GM23338 (cell line): Measurements from ENCODE around the gene CYB561D2. TPM values are rescaled to one million over a fixed set of nuclear protein-coding genes. Genes with fewer than 3 reads are reported as not detected.

Source experiments
- ATAC-seq: fragments of 200-7000 bp; cut with Tn5 transposase; 3 replicates; pipeline ENCODE4 v1.9.1; 2020
- DNase-seq: peaks from one replicate; pipeline ENCODE4 v3.0.0-alpha.2; 2015; ENCODE audit warnings: low spot score
- H2AFZ ChIP-seq: fragments of 200-600 bp; sonication (generic); 2 replicates; pipeline ENCODE4 v1.8.0; 2016; ENCODE audit warnings: antibody characterized with exemption, mild to moderate bottlenecking, moderate library complexity
- H3F3A ChIP-seq: fragments of 200-600 bp; sonication (generic); replicated peaks from 2 replicates; pipeline ENCODE4 v1.8.0; 2017; ENCODE audit warnings: antibody characterized with exemption, mixed run types, low read depth
- H3K27ac ChIP-seq: fragments of 200-600 bp; sonication (generic); 2 replicates; pipeline ENCODE4 v1.6.1; 2016; ENCODE audit warnings: low read depth
- H3K27me3 ChIP-seq: fragments of 200-600 bp; sonication (generic); 2 replicates; pipeline ENCODE4 v1.8.0; 2016; ENCODE audit warnings: mild to moderate bottlenecking, mixed run types, moderate library complexity; ENCODE audit not compliant: insufficient read depth
- H3K36me3 ChIP-seq: fragments of 200-600 bp; sonication (generic); 2 replicates; pipeline ENCODE4 v1.8.0; 2016; ENCODE audit warnings: mild to moderate bottlenecking; ENCODE audit not compliant: insufficient read depth
- H3K4me1 ChIP-seq: fragments of 200-600 bp; sonication (generic); 2 replicates; pipeline ENCODE4 v1.8.0; 2016; ENCODE audit warnings: mild to moderate bottlenecking, moderate library complexity; ENCODE audit not compliant: insufficient read depth
- H3K4me2 ChIP-seq: fragments of 200-600 bp; sonication (generic); 2 replicates; pipeline ENCODE4 v1.7.1; 2017; ENCODE audit warnings: mixed run types
- H3K4me3 ChIP-seq: fragments of 200-600 bp; sonication (generic); 2 replicates; pipeline ENCODE4 v1.6.1; 2016; ENCODE audit warnings: mixed run types
- H3K79me2 ChIP-seq: fragments of 200-600 bp; sonication (generic); replicated peaks from 2 replicates; pipeline ENCODE4 v1.8.0; 2017; ENCODE audit warnings: mild to moderate bottlenecking; ENCODE audit not compliant: insufficient read depth
- H3K9me2 ChIP-seq: fragments of 200-600 bp; sonication (generic); 2 replicates; pipeline ENCODE4 v1.8.0; 2017; ENCODE audit not compliant: insufficient read depth
- H4K20me1 ChIP-seq: fragments of 200-600 bp; sonication (generic); replicated peaks from 2 replicates; pipeline ENCODE4 v1.8.0; 2017; ENCODE audit warnings: mild to moderate bottlenecking; ENCODE audit not compliant: insufficient read depth
- H3K27ac Mint-ChIP-seq: 2 replicates; pipeline ENCODE4 v1.8.0; 2020; ENCODE audit warnings: inconsistent platforms, mild to moderate bottlenecking, moderate library complexity, mixed read lengths
- H3K27me3 Mint-ChIP-seq: 3 replicates; pipeline ENCODE4 v1.8.0; 2022; ENCODE audit warnings: low read depth, mild to moderate bottlenecking, moderate library complexity, mixed read lengths, inconsistent platforms; ENCODE audit not compliant: insufficient read depth, poor library complexity
- H3K36me3 Mint-ChIP-seq: 3 replicates; pipeline ENCODE4 v1.8.0; 2021; ENCODE audit warnings: low read depth, mild to moderate bottlenecking, inconsistent platforms, moderate library complexity, mixed read lengths
- H3K4me1 Mint-ChIP-seq: 3 replicates; pipeline ENCODE4 v1.8.0; 2020; ENCODE audit warnings: mild to moderate bottlenecking, inconsistent platforms, mixed read lengths
- H3K4me3 Mint-ChIP-seq: 3 replicates; pipeline ENCODE4 v1.8.0; 2021; ENCODE audit warnings: moderate library complexity, mild to moderate bottlenecking, inconsistent platforms, mixed read lengths
- H3K9me3 Mint-ChIP-seq: 3 replicates; pipeline ENCODE4 v1.8.0; 2020; ENCODE audit warnings: moderate library complexity, mild to moderate bottlenecking, inconsistent platforms, mixed read lengths
- CREB1 ChIP-seq: fragments of 250-450 bp; sonication (Bioruptor Pico); IDR thresholded peaks from 2 replicates; pipeline ENCODE4 v1.5.0; 2020; ENCODE audit warnings: low read depth, mild to moderate bottlenecking, moderate library complexity
- EZH2 ChIP-seq: fragments of 200-600 bp; sonication (generic); IDR thresholded peaks from one replicate; pipeline ENCODE4 v1.8.0; 2017; ENCODE audit warnings: antibody characterized with exemption, mild to moderate bottlenecking, low read depth; ENCODE audit not compliant: unreplicated experiment
- EZH2phosphoT487 ChIP-seq: fragments of 200-600 bp; sonication (generic); IDR thresholded peaks from one replicate; pipeline ENCODE4 v1.8.1; 2018; ENCODE audit warnings: antibody characterized with exemption; ENCODE audit not compliant: unreplicated experiment
- JUNB ChIP-seq: IDR thresholded peaks from one replicate; pipeline ENCODE4 v1.6.1; 2016; ENCODE audit warnings: antibody characterized with exemption; ENCODE audit not compliant: unreplicated experiment
- NANOG ChIP-seq: IDR thresholded peaks from 2 replicates; pipeline ENCODE4 v1.6.1; 2016; ENCODE audit warnings: antibody characterized with exemption, borderline replicate concordance
- POLR2AphosphoS5 ChIP-seq: IDR thresholded peaks from 2 replicates; pipeline ENCODE4 v1.6.1; 2016; ENCODE audit warnings: antibody characterized with exemption, low read depth
- STAT1 ChIP-seq: IDR thresholded peaks from one replicate; pipeline ENCODE4 v1.6.1; 2016; ENCODE audit warnings: antibody characterized with exemption; ENCODE audit not compliant: unreplicated experiment
- ZNF114 ChIP-seq: fragments of 250-450 bp; sonication (Bioruptor Pico); IDR thresholded peaks from 2 replicates; pipeline ENCODE4 v1.5.0; 2020; ENCODE audit warnings: mild to moderate bottlenecking, moderate library complexity
- ZNF331 ChIP-seq: fragments of 250-450 bp; sonication (Bioruptor Pico); IDR thresholded peaks from 2 replicates; pipeline ENCODE4 v1.5.0; 2020; ENCODE audit warnings: low read depth, mild to moderate bottlenecking, moderate library complexity
- polyA plus RNA-seq: library from polyadenylated mRNA; unstranded; fragments of >200 nt; fragmentation: Nextera tagmentation; extraction: Ambion mirVana; gene quantifications from 2 replicates; pipeline ENCODE4 v1.2.1, GENCODE V29; 2016
- total RNA-seq: library from RNA; depleted of rRNA; stranded (reverse); fragments of >200 nt; shearing (Covaris generic); gene quantifications from 2 replicates; pipeline ENCODE4 v1.2.3, GENCODE V29; 2014
- TF ChIP-seq, protein P1 (sequence below): IDR thresholded peaks from one replicate; pipeline ENCODE4 v1.6.1; 2018; ENCODE audit warnings: antibody characterized with exemption; ENCODE audit not compliant: unreplicated experiment
- TF ChIP-seq, protein P2 (sequence below), 2 experiments: fragments of 200-600 bp in 1 of 2; sonication (generic) in 1 of 2; conservative IDR thresholded peaks; 2 replicates each; pipeline versions ENCODE4 v1.5.1 to v1.6.1; 2016 to 2017; ENCODE audit warnings: antibody characterized with exemption in 2 of 2, low read depth in 2 of 2, mild to moderate bottlenecking in 2 of 2, moderate library complexity in 1 of 2
- TF ChIP-seq, protein P3 (sequence below): fragments of 250-450 bp; sonication (Bioruptor Pico); IDR thresholded peaks from 2 replicates; pipeline ENCODE4 v1.5.0; 2020; ENCODE audit warnings: mild to moderate bottlenecking, moderate library complexity
- TF ChIP-seq, protein P4 (sequence below): IDR thresholded peaks from 2 replicates; pipeline ENCODE4 v1.6.1; 2016; ENCODE audit warnings: antibody characterized with exemption

The CYB561D2 gene
- total and polyA plus RNA-seq, 2 experiments from 2014 or later: 10.1 to 18.2 TPM

DNA sequence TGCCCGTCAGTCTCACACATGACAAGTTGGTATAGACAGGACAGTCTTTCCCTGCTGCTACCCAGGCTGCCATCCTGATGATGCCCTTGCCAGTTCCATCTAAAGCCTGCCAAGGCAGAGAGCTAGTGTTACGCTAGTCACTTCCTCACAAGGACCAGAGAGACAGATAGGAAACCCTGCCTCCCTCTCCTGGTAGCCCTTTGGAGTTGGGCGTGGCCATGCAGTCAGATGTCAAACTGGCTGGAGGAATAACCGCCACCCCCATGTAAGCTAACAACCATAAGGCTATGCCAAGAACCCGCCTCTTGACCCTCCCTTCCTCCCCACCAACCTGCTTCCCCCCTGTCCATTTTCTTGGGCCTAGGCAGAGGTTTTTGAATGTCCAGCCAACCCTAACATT lies 5.9 kb downstream of the CYB561D2 start:
- peaks cover 21% of the 10 kb centered on the region for H3K79me2 ChIP-seq
- no peaks in the 10 kb centered on the region for H3F3A ChIP-seq
- H3K36me3 ChIP-seq: no peaks in the 10 kb centered on the region
- Mint-ChIP-seq H3K27me3 (peaks cover 10% of the 10 kb centered on the region), H3K4me3 (no peak overlapping the region; the same call in 2 of the 3 replicates), H3K4me1 (peaks cover 24% of the 10 kb centered on the region), H3K9me3 (no peaks in the 10 kb centered on the region; the same call in 2 of the 3 replicates), H3K36me3 (peaks cover 8% of the 10 kb centered on the region), H3K27ac (no peak overlapping the region)
- H3K9me2 ChIP-seq: no peaks in the 10 kb centered on the region
- H3K27ac ChIP-seq: no peak overlapping the region
- peaks cover 10% of the 10 kb centered on the region; the same call in 1 of the 2 replicates for H3K4me1 ChIP-seq
- H4K20me1 ChIP-seq: peaks cover 24% of the 10 kb centered on the region
- H3K27me3 ChIP-seq: no peaks in the 10 kb centered on the region
- H3K4me3 ChIP-seq: peak overlapping the region; percentile 75; the same call in 1 of the 2 replicates
- no peak for TF ChIP-seq EZH2phosphoT487
- TF ChIP-seq, protein P1, sequence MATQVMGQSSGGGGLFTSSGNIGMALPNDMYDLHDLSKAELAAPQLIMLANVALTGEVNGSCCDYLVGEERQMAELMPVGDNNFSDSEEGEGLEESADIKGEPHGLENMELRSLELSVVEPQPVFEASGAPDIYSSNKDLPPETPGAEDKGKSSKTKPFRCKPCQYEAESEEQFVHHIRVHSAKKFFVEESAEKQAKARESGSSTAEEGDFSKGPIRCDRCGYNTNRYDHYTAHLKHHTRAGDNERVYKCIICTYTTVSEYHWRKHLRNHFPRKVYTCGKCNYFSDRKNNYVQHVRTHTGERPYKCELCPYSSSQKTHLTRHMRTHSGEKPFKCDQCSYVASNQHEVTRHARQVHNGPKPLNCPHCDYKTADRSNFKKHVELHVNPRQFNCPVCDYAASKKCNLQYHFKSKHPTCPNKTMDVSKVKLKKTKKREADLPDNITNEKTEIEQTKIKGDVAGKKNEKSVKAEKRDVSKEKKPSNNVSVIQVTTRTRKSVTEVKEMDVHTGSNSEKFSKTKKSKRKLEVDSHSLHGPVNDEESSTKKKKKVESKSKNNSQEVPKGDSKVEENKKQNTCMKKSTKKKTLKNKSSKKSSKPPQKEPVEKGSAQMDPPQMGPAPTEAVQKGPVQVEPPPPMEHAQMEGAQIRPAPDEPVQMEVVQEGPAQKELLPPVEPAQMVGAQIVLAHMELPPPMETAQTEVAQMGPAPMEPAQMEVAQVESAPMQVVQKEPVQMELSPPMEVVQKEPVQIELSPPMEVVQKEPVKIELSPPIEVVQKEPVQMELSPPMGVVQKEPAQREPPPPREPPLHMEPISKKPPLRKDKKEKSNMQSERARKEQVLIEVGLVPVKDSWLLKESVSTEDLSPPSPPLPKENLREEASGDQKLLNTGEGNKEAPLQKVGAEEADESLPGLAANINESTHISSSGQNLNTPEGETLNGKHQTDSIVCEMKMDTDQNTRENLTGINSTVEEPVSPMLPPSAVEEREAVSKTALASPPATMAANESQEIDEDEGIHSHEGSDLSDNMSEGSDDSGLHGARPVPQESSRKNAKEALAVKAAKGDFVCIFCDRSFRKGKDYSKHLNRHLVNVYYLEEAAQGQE: no peak
- no peak for TF ChIP-seq ZNF331
- TF ChIP-seq, protein P2, sequence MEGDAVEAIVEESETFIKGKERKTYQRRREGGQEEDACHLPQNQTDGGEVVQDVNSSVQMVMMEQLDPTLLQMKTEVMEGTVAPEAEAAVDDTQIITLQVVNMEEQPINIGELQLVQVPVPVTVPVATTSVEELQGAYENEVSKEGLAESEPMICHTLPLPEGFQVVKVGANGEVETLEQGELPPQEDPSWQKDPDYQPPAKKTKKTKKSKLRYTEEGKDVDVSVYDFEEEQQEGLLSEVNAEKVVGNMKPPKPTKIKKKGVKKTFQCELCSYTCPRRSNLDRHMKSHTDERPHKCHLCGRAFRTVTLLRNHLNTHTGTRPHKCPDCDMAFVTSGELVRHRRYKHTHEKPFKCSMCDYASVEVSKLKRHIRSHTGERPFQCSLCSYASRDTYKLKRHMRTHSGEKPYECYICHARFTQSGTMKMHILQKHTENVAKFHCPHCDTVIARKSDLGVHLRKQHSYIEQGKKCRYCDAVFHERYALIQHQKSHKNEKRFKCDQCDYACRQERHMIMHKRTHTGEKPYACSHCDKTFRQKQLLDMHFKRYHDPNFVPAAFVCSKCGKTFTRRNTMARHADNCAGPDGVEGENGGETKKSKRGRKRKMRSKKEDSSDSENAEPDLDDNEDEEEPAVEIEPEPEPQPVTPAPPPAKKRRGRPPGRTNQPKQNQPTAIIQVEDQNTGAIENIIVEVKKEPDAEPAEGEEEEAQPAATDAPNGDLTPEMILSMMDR (conservative IDR thresholded peaks at IDR 0.05; ENCODE audit: low read depth in 2 of 2): no peak
- TF ChIP-seq STAT1: no peak
- no peak for TF ChIP-seq NANOG
- no peak for TF ChIP-seq POLR2AphosphoS5
- TF ChIP-seq ZNF114 (CRISPR knock-in tag): no peak
- TF ChIP-seq, protein P3, sequence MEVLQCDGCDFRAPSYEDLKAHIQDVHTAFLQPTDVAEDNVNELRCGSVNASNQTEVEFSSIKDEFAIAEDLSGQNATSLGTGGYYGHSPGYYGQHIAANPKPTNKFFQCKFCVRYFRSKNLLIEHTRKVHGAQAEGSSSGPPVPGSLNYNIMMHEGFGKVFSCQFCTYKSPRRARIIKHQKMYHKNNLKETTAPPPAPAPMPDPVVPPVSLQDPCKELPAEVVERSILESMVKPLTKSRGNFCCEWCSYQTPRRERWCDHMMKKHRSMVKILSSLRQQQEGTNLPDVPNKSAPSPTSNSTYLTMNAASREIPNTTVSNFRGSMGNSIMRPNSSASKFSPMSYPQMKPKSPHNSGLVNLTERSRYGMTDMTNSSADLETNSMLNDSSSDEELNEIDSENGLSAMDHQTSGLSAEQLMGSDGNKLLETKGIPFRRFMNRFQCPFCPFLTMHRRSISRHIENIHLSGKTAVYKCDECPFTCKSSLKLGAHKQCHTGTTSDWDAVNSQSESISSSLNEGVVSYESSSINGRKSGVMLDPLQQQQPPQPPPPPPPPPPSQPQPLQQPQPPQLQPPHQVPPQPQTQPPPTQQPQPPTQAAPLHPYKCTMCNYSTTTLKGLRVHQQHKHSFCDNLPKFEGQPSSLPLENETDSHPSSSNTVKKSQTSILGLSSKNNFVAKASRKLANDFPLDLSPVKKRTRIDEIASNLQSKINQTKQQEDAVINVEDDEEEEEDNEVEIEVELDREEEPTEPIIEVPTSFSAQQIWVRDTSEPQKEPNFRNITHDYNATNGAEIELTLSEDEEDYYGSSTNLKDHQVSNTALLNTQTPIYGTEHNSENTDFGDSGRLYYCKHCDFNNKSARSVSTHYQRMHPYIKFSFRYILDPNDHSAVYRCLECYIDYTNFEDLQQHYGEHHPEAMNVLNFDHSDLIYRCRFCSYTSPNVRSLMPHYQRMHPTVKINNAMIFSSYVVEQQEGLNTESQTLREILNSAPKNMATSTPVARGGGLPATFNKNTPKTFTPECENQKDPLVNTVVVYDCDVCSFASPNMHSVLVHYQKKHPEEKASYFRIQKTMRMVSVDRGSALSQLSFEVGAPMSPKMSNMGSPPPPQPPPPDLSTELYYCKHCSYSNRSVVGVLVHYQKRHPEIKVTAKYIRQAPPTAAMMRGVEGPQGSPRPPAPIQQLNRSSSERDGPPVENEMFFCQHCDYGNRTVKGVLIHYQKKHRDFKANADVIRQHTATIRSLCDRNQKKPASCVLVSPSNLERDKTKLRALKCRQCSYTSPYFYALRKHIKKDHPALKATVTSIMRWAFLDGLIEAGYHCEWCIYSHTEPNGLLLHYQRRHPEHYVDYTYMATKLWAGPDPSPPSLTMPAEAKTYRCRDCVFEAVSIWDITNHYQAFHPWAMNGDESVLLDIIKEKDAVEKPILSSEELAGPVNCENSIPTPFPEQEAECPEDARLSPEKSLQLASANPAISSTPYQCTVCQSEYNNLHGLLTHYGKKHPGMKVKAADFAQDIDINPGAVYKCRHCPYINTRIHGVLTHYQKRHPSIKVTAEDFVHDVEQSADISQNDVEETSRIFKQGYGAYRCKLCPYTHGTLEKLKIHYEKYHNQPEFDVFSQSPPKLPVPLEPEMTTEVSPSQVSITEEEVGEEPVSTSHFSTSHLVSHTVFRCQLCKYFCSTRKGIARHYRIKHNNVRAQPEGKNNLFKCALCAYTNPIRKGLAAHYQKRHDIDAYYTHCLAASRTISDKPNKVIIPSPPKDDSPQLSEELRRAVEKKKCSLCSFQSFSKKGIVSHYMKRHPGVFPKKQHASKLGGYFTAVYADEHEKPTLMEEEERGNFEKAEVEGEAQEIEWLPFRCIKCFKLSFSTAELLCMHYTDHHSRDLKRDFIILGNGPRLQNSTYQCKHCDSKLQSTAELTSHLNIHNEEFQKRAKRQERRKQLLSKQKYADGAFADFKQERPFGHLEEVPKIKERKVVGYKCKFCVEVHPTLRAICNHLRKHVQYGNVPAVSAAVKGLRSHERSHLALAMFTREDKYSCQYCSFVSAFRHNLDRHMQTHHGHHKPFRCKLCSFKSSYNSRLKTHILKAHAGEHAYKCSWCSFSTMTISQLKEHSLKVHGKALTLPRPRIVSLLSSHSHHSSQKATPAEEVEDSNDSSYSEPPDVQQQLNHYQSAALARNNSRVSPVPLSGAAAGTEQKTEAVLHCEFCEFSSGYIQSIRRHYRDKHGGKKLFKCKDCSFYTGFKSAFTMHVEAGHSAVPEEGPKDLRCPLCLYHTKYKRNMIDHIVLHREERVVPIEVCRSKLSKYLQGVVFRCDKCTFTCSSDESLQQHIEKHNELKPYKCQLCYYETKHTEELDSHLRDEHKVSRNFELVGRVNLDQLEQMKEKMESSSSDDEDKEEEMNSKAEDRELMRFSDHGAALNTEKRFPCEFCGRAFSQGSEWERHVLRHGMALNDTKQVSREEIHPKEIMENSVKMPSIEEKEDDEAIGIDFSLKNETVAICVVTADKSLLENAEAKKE: no peak
- TF ChIP-seq CREB1 (CRISPR knock-in tag): no peak
- TF ChIP-seq, protein P4, sequence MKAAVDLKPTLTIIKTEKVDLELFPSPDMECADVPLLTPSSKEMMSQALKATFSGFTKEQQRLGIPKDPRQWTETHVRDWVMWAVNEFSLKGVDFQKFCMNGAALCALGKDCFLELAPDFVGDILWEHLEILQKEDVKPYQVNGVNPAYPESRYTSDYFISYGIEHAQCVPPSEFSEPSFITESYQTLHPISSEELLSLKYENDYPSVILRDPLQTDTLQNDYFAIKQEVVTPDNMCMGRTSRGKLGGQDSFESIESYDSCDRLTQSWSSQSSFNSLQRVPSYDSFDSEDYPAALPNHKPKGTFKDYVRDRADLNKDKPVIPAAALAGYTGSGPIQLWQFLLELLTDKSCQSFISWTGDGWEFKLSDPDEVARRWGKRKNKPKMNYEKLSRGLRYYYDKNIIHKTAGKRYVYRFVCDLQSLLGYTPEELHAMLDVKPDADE: no peak
- no peak for TF ChIP-seq EZH2
- no peak for TF ChIP-seq JUNB
- ATAC-seq: no peak
- no peak for DNase-seq
- H2AFZ ChIP-seq: no peak overlapping the region
- no peak overlapping the region for H3K4me2 ChIP-seq
